Stimulated activated CD4-positive, alpha-beta T cell treated with anti-CD3 and anti-CD28 coated beads, Interleukin-15, amount 100 ng/mL, for 24 hours (primary cell): ENCODE results near the gene LILRA1.
"Not testable (repeated sequence)": the region's sequence is repeated elsewhere in the genome, so short reads cannot be mapped to it uniquely, and the experiment has no call there.

Source experiments
- DNase-seq: peaks from one replicate; pipeline ENCODE4 v3.0.0-alpha.2; 2020

The LILRA1 gene

DNA sequence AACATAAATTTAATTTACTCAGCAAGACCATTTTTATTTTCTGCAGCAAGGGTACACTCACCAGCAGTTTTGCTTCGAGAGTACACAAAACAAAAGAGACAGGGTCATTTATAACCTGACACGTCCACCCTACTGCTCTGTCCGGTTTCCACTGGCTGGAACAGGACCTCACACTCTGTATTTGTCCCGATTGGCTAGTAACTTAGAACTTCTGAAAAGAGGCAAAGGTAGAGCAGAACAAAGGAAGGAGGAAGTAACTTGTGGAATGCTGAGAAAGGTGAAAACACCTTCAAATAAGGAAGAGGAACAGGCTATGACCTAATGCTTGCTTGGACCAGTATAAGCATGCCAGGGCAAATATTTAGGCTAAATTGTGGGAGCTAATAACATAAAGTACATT, 34.5 kb downstream of the LILRA1 start:
- not testable (repeated sequence) for DNase-seq

GRCh38 chr19:54630262-54630661, 36.8 kb downstream of the LILRA1 start, which contains the start of gene LILRB1:
TSS of gene LILRB1 (plus strand) at chr19:54630484. CDS start at chr19:54631074, 590 bp downstream.
- DNase-seq: not testable (repeated sequence)

DNA sequence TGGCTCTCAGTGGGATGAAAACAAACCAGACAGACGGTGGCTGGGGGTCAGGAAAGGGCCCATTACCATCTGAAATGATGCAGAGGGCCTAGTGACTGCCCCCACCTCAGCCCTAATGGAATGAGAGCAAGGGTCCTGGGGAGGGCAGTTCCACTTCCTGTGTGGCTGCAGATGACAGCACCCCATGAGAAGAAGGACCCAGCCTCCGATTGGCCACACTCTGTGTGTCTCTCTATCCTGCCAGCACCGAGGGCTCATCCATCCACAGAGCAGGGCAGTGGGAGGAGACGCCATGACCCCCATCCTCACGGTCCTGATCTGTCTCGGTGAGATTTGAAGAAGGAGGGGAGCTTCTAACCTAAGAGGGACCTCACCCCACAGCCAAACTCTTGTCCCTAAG, 37.4 kb downstream of the LILRA1 start:
- DNase-seq: no peak

DNA sequence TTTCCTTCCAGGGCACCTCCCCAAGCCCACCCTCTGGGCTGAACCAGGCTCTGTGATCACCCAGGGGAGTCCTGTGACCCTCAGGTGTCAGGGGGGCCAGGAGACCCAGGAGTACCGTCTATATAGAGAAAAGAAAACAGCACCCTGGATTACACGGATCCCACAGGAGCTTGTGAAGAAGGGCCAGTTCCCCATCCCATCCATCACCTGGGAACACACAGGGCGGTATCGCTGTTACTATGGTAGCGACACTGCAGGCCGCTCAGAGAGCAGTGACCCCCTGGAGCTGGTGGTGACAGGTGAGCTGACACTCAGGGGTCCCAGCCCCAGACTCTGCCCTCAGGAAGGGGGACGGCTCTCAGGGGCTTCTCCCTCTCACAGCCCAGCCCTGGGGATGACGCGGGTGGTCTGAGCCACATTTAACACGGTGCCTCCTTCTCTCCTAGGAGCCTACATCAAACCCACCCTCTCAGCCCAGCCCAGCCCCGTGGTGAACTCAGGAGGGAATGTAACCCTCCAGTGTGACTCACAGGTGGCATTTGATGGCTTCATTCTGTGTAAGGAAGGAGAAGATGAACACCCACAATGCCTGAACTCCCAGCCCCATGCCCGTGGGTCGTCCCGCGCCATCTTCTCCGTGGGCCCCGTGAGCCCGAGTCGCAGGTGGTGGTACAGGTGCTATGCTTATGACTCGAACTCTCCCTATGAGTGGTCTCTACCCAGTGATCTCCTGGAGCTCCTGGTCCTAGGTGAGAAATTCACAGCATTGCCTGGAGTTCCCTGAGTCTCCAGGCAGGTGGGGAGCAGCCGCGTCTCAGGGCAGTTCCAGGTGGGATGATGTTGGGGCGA, 38.3 kb downstream of the LILRA1 start:
- not testable (repeated sequence) for DNase-seq

DNA sequence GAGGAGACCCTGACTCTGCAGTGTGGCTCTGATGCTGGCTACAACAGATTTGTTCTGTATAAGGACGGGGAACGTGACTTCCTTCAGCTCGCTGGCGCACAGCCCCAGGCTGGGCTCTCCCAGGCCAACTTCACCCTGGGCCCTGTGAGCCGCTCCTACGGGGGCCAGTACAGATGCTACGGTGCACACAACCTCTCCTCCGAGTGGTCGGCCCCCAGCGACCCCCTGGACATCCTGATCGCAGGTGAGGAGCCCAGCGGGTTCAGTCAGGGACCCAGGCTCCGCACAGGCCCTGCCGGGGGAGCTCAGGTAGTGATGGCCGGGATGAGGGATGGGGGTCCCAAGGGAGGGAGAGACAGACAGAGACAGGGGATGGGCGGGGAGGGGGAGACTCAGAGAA, 39.1 kb downstream of the LILRA1 start:
- DNase-seq: not testable (repeated sequence)

DNA sequence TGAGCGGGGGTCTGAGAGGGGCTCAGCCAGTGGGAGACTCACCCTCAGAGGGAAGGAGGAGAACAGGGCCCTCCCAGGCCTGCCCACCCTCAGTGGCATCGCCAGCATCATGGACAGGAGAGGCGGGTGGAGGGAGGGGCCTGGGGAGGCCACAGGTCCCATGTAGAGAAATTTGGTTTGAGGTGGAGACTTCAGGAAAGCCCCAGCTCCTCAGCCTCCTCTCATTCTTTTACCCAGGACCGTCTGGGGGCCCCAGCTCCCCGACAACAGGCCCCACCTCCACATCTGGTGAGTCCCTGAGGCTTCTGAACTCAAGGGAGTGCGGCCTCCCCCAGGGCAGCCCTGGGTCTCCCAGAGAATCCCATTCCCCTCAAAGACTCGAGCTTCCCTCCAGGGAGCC, 40.0 kb downstream of the LILRA1 start:
- DNase-seq: no peak

GRCh38 chr19:54636081-54636480, 42.6 kb downstream of the LILRA1 start:
- not testable (repeated sequence) for DNase-seq

GRCh38 chr19:54638683-54639082, 45.3 kb downstream of the LILRA1 start:
- no peak for DNase-seq

DNA sequence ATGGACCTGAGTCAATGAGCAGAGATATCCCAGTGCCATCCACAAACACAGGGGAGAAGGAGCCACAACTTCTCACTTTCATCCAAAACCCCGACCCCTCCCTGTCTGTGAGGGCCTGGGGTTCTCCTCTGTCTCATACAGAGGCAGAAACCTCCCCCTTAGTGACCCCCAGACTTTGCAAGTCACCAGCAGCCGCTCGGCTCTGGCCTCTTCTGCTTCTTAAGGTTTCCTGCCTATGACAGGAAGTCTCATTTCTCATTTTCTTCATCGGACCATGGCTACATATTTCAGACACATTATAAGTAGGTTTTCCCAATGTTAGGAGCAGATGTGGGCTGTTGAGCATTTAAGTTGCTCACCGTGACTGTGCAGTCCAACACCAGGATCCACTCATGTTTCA, 49.5 kb downstream of the LILRA1 start:
- DNase-seq: not testable (repeated sequence)

GRCh38 chr19:54643583-54643982, 50.2 kb downstream of the LILRA1 start:
- DNase-seq: not testable (repeated sequence)

DNA sequence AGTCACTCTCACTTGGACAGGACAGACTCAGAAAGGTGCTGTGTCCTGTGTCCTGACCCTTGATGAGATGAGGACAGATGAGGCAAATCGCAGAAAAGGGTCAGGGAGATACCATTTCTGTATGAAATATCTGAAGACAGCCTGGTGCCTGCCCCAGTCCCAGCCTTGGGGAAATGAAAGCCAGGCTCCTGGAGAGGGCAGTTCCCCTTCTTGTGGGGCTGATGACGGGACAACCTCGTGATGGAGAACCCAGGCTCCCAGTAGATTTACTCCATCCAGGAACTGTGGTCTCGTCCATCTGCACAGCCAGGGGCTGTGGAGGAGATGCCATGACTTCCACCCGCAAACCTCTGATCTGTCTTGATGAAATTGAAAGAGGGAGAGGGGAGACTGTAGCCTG, 50.6 kb downstream of the LILRA1 start:
- no peak for DNase-seq

GRCh38 chr19:54646331-54646841, 53.0 kb downstream of the LILRA1 start:
- DNase-seq: no peak

DNA sequence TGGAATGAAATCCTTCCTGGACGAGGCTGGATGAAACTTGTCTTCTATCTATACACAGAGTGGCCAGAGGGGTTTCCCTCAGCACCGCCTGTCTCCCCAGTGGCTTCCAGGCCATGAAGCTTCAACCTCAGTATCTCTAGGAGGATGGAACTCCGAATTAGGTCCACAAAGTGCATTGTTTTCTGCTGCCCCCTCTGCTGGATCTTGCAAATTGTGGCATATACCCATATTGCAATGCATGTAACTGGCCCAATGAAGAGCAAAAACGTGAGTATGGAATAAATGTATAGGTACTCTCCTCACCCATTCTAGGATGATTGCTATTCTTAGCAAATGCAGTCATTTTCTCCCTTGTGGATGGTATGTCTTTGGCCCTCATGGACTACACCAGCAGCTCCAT, 54.7 kb downstream of the LILRA1 start:
- DNase-seq: no peak

- DNase-seq: no peak
These were observed 56.8 kb downstream of the LILRA1 start for GRCh38 chr19:54650108-54650655.
